Tibial nerve (tissue), 4 donors: ENCODE results near the gene PLCXD3. TPM values are rescaled to one million over a fixed set of nuclear protein-coding genes. Genes with fewer than 3 reads are reported as not detected.

ENCODE experiments used
- DNase-seq, 2 donors: peaks; one replicate each; pipeline ENCODE4 v3.0.0-alpha.2; 2019; ENCODE audit warnings: low spot score in 2 of 2
- H3K27ac ChIP-seq, 4 donors: fragments of 200-600 bp; sonication (generic) in 3 of 4; one replicate each; pipeline ENCODE4 v1.5.1; 2017 to 2019; ENCODE audit warnings: mild to moderate bottlenecking in 1 of 4
- H3K27me3 ChIP-seq, 2 donors: fragments of 200-600 bp; sonication (generic) in 1 of 2; one replicate each; pipeline versions ENCODE4 v1.5.1 to v1.6.0; 2017 to 2019
- H3K36me3 ChIP-seq, 3 donors: fragments of 200-600 bp; sonication (generic); one replicate each; pipeline ENCODE4 v1.5.1; 2018 to 2019
- H3K4me1 ChIP-seq, 4 donors: fragments of 200-600 bp; sonication (generic) in 3 of 4; one replicate each; pipeline ENCODE4 v1.5.1; 2017 to 2019
- H3K4me3 ChIP-seq, 4 donors: fragments of 200-600 bp; sonication (generic) in 3 of 4; one replicate each; pipeline ENCODE4 v1.5.1; 2017 to 2019; ENCODE audit warnings: mild to moderate bottlenecking in 1 of 4, moderate library complexity in 1 of 4
- H3K9me3 ChIP-seq, 4 donors: fragments of 200-600 bp; sonication (generic) in 3 of 4; one replicate each; pipeline ENCODE4 v1.5.1; 2017 to 2019
- CTCF ChIP-seq, 5 experiments: fragments of 200-600 bp in 3 of 5; fragments of 450-650 bp in 2 of 5; sonication (generic) in 3 of 5; IDR thresholded peaks; one replicate each; pipeline ENCODE4 v1.5.1; 2016 to 2019; ENCODE audit warnings: antibody characterized with exemption in 5 of 5, mild to moderate bottlenecking in 3 of 5, moderate library complexity in 2 of 5
- EP300 ChIP-seq, 2 donors: sonication (generic); formaldehyde crosslinking; IDR thresholded peaks; one replicate each; pipeline ENCODE4 v1.6.1; 2017; ENCODE audit warnings: antibody characterized with exemption in 2 of 2, mild to moderate bottlenecking in 1 of 2
- POLR2A ChIP-seq, 2 donors: fragments of 450-650 bp; IDR thresholded peaks; one replicate each; pipeline ENCODE4 v1.6.1; 2017; ENCODE audit warnings: antibody characterized with exemption in 2 of 2, mild to moderate bottlenecking in 2 of 2, moderate library complexity in 2 of 2
- WGBS, 2 donors: methylation state at CpG; one replicate each; pipeline ENCODE4 v1.1.5; 2018; 5-methylcytosine and 5-hydroxymethylcytosine counted together
- total RNA-seq, 4 donors: library from RNA; depleted of rRNA; stranded (reverse); fragments of >200 nt; gene quantifications; one replicate each; pipeline ENCODE4 v1.1.0, GENCODE V29; 2016

Gene PLCXD3
- total RNA-seq, 4 donors from 2014 or later = 2.1 to 7.9 (median 7.0) TPM

- no peak for DNase-seq
- Histone ChIP-seq H3K4me3 (no peak overlapping the region), H3K9me3 (peaks cover 0 to 8% (median 0%) of the 10 kb centered on the region in 4 donors), H3K36me3 (no peaks in the 10 kb centered on the region), H3K27ac (no peak overlapping the region), H3K27me3 (no peaks in the 10 kb centered on the region), H3K4me1 (no peaks in the 10 kb centered on the region)
- 70 to 74% methylated on average over 3 of the region's 3 CpGs for WGBS, 2 donors
- no peak for TF ChIP-seq CTCF (IDR thresholded peaks at IDR 0.05)
- TF ChIP-seq POLR2A (IDR thresholded peaks at IDR 0.05) = no peak
- TF ChIP-seq EP300 (IDR thresholded peaks at IDR 0.05) = no peak
These were observed 44.8 kb downstream of the PLCXD3 start for GRCh38 chr5:41465493-41466171.

GRCh38 chr5:41459557-41459956, 50.8 kb downstream of the PLCXD3 start:
- H3K27ac ChIP-seq = no peak overlapping the region
- H3K4me1 ChIP-seq = no peaks in the 10 kb centered on the region
- no peaks in the 10 kb centered on the region for H3K27me3 ChIP-seq
- no peaks in the 10 kb centered on the region for H3K9me3 ChIP-seq
- 97 to 100% methylated on average over 1 of the region's 1 CpG for WGBS, 2 donors
- no peak overlapping the region for H3K4me3 ChIP-seq
- TF ChIP-seq CTCF (IDR thresholded peaks at IDR 0.05) (no peak), POLR2A (IDR thresholded peaks at IDR 0.05) (no peak), EP300 (IDR thresholded peaks at IDR 0.05) (no peak)
- DNase-seq = no peak
- no peaks in the 10 kb centered on the region for H3K36me3 ChIP-seq

GRCh38 chr5:41457094-41457493, 53.3 kb downstream of the PLCXD3 start:
- no peak overlapping the region for H3K4me3 ChIP-seq
- 85 to 88% methylated on average over 2 of the region's 2 CpGs for WGBS, 2 donors
- TF ChIP-seq EP300 (IDR thresholded peaks at IDR 0.05) (no peak), POLR2A (IDR thresholded peaks at IDR 0.05) (no peak), CTCF (IDR thresholded peaks at IDR 0.05) (no peak)

GRCh38 chr5:41452506-41452905, 57.9 kb downstream of the PLCXD3 start:
- Histone ChIP-seq H3K9me3 (no peaks in the 10 kb centered on the region), H3K27ac (no peak overlapping the region), H3K4me3 (no peak overlapping the region), H3K4me1 (no peaks in the 10 kb centered on the region), H3K27me3 (no peaks in the 10 kb centered on the region), H3K36me3 (no peaks in the 10 kb centered on the region)
- WGBS, 2 donors = 64 to 69% methylated on average over 2 of the region's 2 CpGs
- TF ChIP-seq EP300 (IDR thresholded peaks at IDR 0.05) = no peak
- TF ChIP-seq CTCF (IDR thresholded peaks at IDR 0.05) = no peak
- no peak for TF ChIP-seq POLR2A (IDR thresholded peaks at IDR 0.05)
- DNase-seq = no peak

More at GRCh38 chr5:41457094-41457493, 53.3 kb downstream of the PLCXD3 start:
- H3K27me3 ChIP-seq = no peaks in the 10 kb centered on the region
- H3K27ac ChIP-seq = no peak overlapping the region
- DNase-seq = no peak
- no peaks in the 10 kb centered on the region for H3K9me3 ChIP-seq
- no peaks in the 10 kb centered on the region for H3K36me3 ChIP-seq
- H3K4me1 ChIP-seq = no peaks in the 10 kb centered on the region

GRCh38 chr5:41447650-41448510, 62.5 kb downstream of the PLCXD3 start:
- no peak overlapping the region for H3K27ac ChIP-seq
- no peaks in the 10 kb centered on the region for H3K9me3 ChIP-seq
- no peak overlapping the region for H3K4me3 ChIP-seq
- H3K36me3 ChIP-seq = no peaks in the 10 kb centered on the region
- TF ChIP-seq EP300 (IDR thresholded peaks at IDR 0.05) (no peak), POLR2A (IDR thresholded peaks at IDR 0.05) (no peak), CTCF (IDR thresholded peaks at IDR 0.05) (no peak)
- DNase-seq = no peak
- H3K4me1 ChIP-seq = no peaks in the 10 kb centered on the region
- H3K27me3 ChIP-seq = no peaks in the 10 kb centered on the region
- WGBS, 2 donors = 58 to 63% methylated on average over 3 of the region's 3 CpGs
